GM19238 (cell line): Measurements from ENCODE around the gene TMEM145.

Source experiments
- DNase-seq: peaks from one replicate; pipeline ENCODE4 v3.0.0; 2011; ENCODE audit warnings: low spot score; ENCODE audit not compliant: insufficient read length

The TMEM145 gene

GRCh38 chr19:42360787-42361544, 47.9 kb downstream of the TMEM145 start:
- DNase-seq, result no peak

DNA sequence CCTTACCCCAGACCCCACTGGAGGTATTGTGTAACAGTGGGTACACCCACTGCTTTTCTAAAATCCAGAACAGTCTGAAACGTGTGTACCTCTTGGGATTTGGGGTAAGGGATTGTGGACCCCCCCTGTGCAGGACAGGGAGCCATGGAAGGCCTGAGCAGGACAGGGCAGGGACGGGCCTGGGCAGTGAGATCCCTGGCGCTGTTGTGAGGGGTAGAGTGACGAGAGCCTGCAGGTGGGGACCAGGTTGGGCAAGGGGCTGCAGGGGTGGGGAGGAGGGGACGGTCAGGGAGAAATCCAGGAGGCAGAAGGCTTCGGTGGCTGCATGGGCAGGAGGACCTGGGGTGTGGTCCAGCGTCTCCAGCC, 48.4 kb downstream of the TMEM145 start:
- DNase-seq, result no peak

DNA sequence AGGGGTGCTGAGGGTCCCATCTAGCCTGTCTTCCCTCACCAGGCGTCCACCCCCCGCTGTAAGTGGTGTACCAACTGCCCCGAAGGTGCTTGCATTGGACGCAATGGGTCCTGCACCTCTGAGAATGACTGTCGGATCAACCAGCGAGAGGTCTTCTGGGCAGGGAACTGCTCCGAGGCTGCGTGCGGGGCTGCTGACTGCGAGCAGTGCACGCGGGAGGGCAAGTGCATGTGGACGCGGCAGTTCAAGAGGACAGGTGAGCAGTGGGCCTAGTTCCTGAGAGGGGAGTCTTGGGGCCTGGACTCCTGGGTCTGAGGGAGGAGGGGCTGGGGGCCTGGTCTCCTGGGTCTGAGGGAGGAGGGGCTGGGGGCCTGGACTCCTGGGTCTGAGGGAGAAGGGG, 49.2 kb downstream of the TMEM145 start:
- DNase-seq, result no peak

DNA sequence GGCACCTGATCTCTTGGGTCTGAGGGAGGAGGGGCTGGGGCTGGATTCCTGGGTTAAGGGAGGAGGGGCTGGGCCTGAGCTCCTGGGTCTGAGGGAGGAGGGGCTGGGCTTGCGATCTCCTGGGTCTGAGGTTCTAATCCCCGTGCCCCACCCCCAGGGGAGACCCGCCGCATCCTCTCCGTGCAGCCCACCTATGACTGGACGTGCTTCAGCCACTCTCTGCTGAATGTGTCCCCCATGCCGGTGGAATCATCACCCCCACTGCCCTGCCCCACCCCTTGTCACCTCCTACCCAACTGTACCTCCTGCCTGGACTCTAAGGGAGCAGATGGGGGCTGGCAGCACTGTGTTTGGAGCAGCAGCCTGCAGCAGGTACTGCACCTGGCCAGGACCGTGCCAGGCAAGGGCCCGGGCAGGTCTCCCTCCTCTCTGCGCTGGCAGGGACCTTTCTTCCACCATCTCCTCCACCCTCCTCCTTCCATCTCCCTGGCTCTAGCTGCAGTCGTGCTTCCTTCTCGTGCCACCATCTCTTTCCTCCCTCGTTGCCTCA, 49.9 kb downstream of the TMEM145 start:
- no peak for DNase-seq

- peak; percentile 58 for DNase-seq
Measured at GRCh38 chr19:42363614-42364346, 50.7 kb downstream of the TMEM145 start.

GRCh38 chr19:42366673-42367072, 53.6 kb downstream of the TMEM145 start:
- no peak for DNase-seq

DNA sequence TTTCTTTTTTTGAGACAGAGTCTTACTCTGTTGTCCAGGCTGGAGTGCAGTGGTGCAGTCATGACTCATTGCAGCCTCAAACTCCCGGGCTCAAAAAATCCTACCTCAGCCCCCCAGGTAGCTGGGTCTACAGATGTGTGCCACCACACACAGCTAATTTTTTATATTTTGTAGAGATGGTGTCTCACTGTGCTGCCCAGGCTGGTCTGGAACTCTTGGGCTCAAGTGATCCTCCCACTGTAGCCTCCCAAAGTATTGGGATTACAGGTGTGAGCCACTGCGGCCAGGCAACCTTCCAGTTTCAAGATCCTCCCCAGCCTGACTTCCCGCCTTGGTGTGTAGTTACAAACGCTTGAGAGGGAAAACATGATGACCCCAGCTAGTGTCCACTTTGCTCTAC, 54.8 kb downstream of the TMEM145 start:
- DNase-seq, result no peak

DNA sequence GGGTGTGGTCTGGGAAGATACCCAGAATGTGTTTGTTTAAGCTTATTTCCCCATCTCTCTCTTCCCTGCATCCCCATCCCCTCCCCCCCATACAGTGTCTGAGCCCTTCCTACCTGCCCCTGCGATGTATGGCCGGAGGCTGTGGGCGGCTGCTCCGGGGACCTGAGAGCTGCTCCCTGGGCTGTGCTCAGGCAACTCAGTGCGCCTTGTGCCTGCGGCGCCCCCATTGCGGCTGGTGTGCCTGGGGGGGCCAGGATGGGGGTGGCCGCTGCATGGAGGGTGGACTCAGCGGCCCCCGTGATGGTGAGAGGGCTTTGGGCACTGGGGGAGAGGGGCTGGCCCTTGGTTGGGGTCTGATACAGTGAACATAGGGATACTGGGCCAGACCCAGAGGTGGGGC, 55.3 kb downstream of the TMEM145 start:
- DNase-seq, result no peak

DNA sequence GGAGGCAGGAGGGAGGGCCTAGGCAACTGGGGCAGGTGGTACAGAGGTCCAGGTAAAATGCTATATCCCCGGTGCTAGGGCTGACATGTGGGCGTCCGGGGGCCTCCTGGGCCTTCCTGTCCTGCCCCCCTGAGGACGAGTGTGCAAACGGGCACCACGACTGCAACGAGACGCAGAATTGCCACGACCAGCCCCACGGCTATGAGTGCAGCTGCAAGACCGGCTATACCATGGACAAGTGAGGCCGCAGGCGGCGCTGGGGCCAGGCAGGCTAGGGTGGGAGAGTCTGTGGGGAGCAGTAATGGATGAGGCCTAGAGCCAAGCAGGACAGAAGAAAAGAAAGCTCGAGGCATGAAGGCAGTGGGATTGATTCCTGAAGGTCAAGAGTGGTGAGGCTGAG, 55.7 kb downstream of the TMEM145 start:
- DNase-seq, result no peak

GRCh38 chr19:42369433-42370067, 56.4 kb downstream of the TMEM145 start:
- no peak for DNase-seq

DNA sequence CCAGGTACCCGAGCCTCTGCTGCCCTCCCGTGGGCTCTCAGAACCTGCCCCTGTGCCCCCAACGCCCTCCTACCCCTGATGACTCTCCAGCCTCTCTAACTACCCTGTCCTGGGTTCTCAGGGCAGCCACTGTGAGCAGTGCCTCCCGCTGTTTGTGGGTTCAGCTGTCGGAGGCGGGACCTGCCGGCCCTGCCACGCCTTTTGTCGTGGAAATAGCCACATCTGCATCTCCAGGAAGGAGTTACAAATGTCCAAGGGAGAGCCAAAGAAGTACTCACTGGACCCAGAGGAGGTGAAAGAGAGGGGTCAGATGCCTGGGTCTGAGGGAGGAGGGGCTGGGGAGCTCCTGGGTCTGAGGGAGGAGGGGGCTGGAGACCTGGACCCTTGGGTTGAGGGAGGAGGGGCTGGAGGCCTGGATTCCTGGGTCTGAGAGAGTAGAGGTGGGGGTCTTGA, 57.0 kb downstream of the TMEM145 start:
- no peak for DNase-seq

DNA sequence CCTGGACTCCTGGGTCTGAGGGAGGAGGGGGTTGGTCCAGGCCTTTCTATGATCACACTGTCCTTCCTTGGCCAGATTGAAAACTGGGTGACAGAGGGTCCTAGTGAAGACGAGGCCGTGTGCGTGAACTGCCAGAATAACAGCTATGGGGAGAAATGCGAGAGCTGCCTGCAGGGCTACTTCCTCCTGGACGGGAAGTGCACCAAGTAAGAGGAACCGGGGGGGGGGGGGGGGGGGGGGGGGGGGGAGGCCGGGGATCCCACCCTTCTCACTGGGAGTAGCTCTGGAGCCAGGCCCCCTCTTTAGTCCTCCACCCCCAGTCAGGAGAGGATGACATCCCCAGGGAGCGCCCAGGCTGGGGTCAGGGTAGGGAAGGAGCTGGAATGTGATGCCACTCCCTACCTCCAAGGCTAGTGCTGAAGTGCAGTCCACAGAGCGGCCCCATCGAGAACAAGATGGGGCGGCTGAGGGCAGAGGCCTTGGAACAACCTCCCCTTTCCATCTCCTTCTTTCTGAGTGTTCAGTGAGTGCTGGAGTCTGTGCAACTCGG, 57.6 kb downstream of the TMEM145 start:
- no peak for DNase-seq
